ENCODE measurements around the gene RXRA. TPM values are rescaled to one million over a fixed set of nuclear protein-coding genes. Genes with fewer than 3 reads are reported as not detected.

Gene RXRA
- polyA plus RNA-seq, 1 donor from 2014 or later, result 2.7 TPM

DNA sequence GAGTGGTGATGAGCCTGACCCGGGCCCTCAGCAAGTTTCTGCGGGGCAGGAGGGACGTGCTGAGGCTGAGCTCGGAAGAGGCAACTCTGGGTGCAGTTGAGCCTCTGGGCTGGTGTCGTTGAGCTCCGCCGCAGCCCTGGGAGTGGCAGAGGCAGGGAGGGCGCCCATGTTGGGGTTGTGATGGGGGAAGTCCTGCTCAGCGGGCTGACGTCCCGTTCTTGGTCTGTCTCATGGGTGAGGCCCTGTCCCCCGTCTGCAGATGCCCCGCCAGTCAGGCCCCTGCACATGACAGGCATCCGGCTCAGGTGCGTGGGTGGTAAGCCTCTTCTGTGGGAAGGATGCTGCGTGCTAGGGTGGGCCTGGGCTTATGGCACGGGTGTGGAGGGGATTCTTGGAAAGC lies 64.3 kb downstream of the RXRA start:
- Histone ChIP-seq H3K4me2 (ENCODE audit: low read length) (no peak overlapping the region), H3K9me2 (ENCODE audit: insufficient read depth, low read length) (no peaks in the 10 kb centered on the region), H3F3A (ENCODE audit: insufficient read depth, low read length, poor library complexity, severe bottlenecking) (no peaks in the 10 kb centered on the region), H2AFZ (ENCODE audit: low read depth, low read length) (no peak overlapping the region), H3K36me3 (ENCODE audit: insufficient read depth, low read length) (no peaks in the 10 kb centered on the region), H4K20me1 (ENCODE audit: insufficient read depth) (no peaks in the 10 kb centered on the region), H3K4me3 (ENCODE audit: low read length) (no peak overlapping the region), H3K9me3 (ENCODE audit: low read length) (no peaks in the 10 kb centered on the region), H3K27me3 (ENCODE audit: insufficient read depth, low read depth, low read length) (no peaks in the 10 kb centered on the region), H3K27ac (ENCODE audit: low read length) (no peak overlapping the region), H3K79me2 (replicated peaks; ENCODE audit: insufficient read depth, low read length) (no peaks in the 10 kb centered on the region), H3K9ac (ENCODE audit: low read length) (no peak overlapping the region)
- no peak for TF ChIP-seq REST (IDR thresholded peaks at IDR 0.05; ENCODE audit: borderline replicate concordance)
- TF ChIP-seq SMC3 (conservative IDR thresholded peaks at IDR 0.05; ENCODE audit: poor library complexity), result no peak
- no peak for TF ChIP-seq EZH2 (IDR thresholded peaks at IDR 0.05; ENCODE audit: borderline replicate concordance, insufficient read depth, low read length, poor library complexity, severe bottlenecking)
- no peak for TF ChIP-seq TAF1 (IDR thresholded peaks at IDR 0.05; ENCODE audit: low read depth)
- no peak for TF ChIP-seq EP300 (conservative IDR thresholded peaks at IDR 0.05; ENCODE audit: poor library complexity, severe bottlenecking)
- TF ChIP-seq CTCF (IDR thresholded peaks at IDR 0.05; ENCODE audit: poor library complexity, severe bottlenecking), result no peak
- TF ChIP-seq RAD21 (conservative IDR thresholded peaks at IDR 0.05), result no peak
- no peak for TF ChIP-seq POLR2AphosphoS5 (IDR thresholded peaks at IDR 0.05)

DNA sequence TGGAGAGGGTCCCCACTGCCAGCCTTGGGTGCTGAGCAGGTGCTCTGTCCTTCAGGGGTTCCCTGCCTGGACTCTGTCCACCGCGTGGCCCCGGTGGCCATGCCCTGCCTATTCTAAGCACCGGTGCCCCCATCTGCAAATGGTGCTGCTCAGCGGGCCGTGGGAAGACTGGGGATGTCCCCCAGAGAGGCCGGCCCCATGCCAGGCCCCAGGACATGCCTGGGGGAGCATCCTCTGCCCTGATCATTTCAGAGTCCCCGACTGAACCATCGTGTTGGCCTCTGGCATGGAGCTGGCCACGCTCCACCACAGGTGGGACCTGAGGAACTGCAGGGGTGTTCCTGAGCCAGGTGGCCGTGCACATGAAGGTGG lies 64.7 kb downstream of the RXRA start:
- TF ChIP-seq CTCF (IDR thresholded peaks at IDR 0.05; ENCODE audit: poor library complexity, severe bottlenecking) (no peak), EZH2 (IDR thresholded peaks at IDR 0.05; ENCODE audit: borderline replicate concordance, insufficient read depth, low read length, poor library complexity, severe bottlenecking) (no peak), REST (IDR thresholded peaks at IDR 0.05; ENCODE audit: borderline replicate concordance) (no peak), RAD21 (conservative IDR thresholded peaks at IDR 0.05) (no peak), MXI1 (conservative IDR thresholded peaks at IDR 0.05; ENCODE audit: poor library complexity, severe bottlenecking) (no peak), TAF1 (IDR thresholded peaks at IDR 0.05; ENCODE audit: low read depth) (no peak), EP300 (conservative IDR thresholded peaks at IDR 0.05; ENCODE audit: poor library complexity, severe bottlenecking) (no peak), SMC3 (conservative IDR thresholded peaks at IDR 0.05; ENCODE audit: poor library complexity) (no peak), POLR2AphosphoS5 (IDR thresholded peaks at IDR 0.05) (no peak)
- Histone ChIP-seq H3K36me3 (ENCODE audit: insufficient read depth, low read length) (no peaks in the 10 kb centered on the region), H3K27me3 (ENCODE audit: insufficient read depth, low read depth, low read length) (no peaks in the 10 kb centered on the region), H3K9ac (ENCODE audit: low read length) (no peak overlapping the region), H2AFZ (ENCODE audit: low read depth, low read length) (no peak overlapping the region), H3K9me3 (ENCODE audit: low read length) (no peaks in the 10 kb centered on the region), H4K20me1 (ENCODE audit: insufficient read depth) (no peaks in the 10 kb centered on the region), H3K79me2 (replicated peaks; ENCODE audit: insufficient read depth, low read length) (no peaks in the 10 kb centered on the region), H3K9me2 (ENCODE audit: insufficient read depth, low read length) (no peaks in the 10 kb centered on the region), H3K4me3 (ENCODE audit: low read length) (no peak overlapping the region), H3K4me2 (ENCODE audit: low read length) (no peak overlapping the region), H3K27ac (ENCODE audit: low read length) (no peak overlapping the region), H3F3A (ENCODE audit: insufficient read depth, low read length, poor library complexity, severe bottlenecking) (no peaks in the 10 kb centered on the region)
